ENCODE data around the gene PEX16.
"Not testable (repeated sequence)": the region's sequence is repeated elsewhere in the genome, so short reads cannot be mapped to it uniquely, and the experiment has no call there.

Gene PEX16

GRCh38 chr11:45918331-45918941 lies 759 bp upstream of the PEX16 start:
- peak; percentile 61 for DNase-seq

GRCh38 chr11:45917286-45917622 lies 423 bp downstream of the PEX16 start:
- no peak for DNase-seq

GRCh38 chr11:45915446-45915845 lies 2.2 kb downstream of the PEX16 start:
- no peak for DNase-seq

- DNase-seq, result no peak
These were observed 3.6 kb downstream of the PEX16 start for GRCh38 chr11:45913942-45914635.

GRCh38 chr11:45913514-45913913 lies 4.2 kb downstream of the PEX16 start:
- no peak for DNase-seq

- no peak for DNase-seq
These were observed 7.1 kb downstream of the PEX16 start for GRCh38 chr11:45910623-45911022.

GRCh38 chr11:45909594-45910475 lies 7.8 kb downstream of the PEX16 start:
- DNase-seq, result no peak

- no peak for DNase-seq
These were observed 9.7 kb downstream of the PEX16 start for GRCh38 chr11:45907911-45908370.

GRCh38 chr11:45906965-45907611 lies 10.6 kb downstream of the PEX16 start, which contains the start of gene FREY1:
FREY1 (minus strand) TSS chr11:45907271; CDS start chr11:45907245, 26 bp downstream.
- DNase-seq, result no peak

- no peak for DNase-seq
These were observed 11.5 kb downstream of the PEX16 start for GRCh38 chr11:45906096-45906682.

GRCh38 chr11:45905576-45905975 lies 12.1 kb downstream of the PEX16 start:
- not testable (repeated sequence) for DNase-seq

- no peak for DNase-seq
These were observed 12.6 kb downstream of the PEX16 start for GRCh38 chr11:45905095-45905494.

GRCh38 chr11:45904309-45904915 lies 13.3 kb downstream of the PEX16 start:
- DNase-seq, result no peak

- no peak for DNase-seq
These were observed 15.0 kb downstream of the PEX16 start for GRCh38 chr11:45902452-45903380.

GRCh38 chr11:45901626-45902025 lies 16.1 kb downstream of the PEX16 start:
- DNase-seq, result no peak

GRCh38 chr11:45900916-45901617 lies 16.6 kb downstream of the PEX16 start:
- DNase-seq, result no peak

GRCh38 chr11:45900175-45900800 lies 17.4 kb downstream of the PEX16 start:
- not testable (repeated sequence) for DNase-seq

GRCh38 chr11:45899448-45900174 lies 18.1 kb downstream of the PEX16 start:
- peak; percentile 90 for DNase-seq

- no peak for DNase-seq
These were observed 18.6 kb downstream of the PEX16 start for GRCh38 chr11:45899086-45899447.
